ENCODE measurements around the gene GCNA. TPM values are rescaled to one million over a fixed set of nuclear protein-coding genes. Genes with fewer than 3 reads are reported as not detected.

The GCNA gene
- total and polyA plus RNA-seq, 2 of the 13 experiments (the other 11 are each of a cell fraction or from before 2014, with no cell fraction given): 0.38 to 0.66 TPM

DNA sequence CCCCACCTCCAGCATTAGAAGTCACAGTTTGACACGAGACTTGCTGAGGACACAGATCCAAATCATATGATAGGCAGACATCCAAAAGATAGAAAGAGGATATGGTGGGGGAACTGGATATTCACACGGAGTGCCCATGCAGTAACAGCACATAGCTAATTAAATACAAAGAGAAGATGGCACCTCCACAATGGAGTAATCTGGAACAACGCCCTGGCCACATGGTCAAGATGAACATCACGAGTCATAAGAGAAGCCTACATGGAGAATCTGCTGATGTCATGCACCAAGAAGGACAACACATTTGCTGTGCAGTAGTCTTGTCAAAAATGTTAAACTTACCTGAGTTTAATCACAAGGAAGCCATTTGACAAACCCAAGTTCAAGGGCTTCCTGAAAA lies 79.0 kb downstream of the GCNA start (continued):
- TF ChIP-seq MNT (IDR thresholded peaks at IDR 0.05): no peak
- TF ChIP-seq, protein P1, sequence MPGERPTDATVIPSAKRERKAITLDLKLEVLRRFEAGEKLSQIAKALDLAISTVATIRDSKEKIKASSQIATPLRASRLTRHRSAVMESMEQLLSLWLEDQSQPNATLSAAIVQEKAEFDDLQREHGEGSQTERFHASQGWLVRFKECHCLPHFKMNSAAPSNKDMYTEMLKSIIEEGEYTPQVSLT (CRISPR knock-in tag; IDR thresholded peaks at IDR 0.05; ENCODE audit: borderline replicate concordance, low read depth): no peak
- TF ChIP-seq CBX5 (CRISPR knock-in tag; IDR thresholded peaks at IDR 0.05; ENCODE audit: borderline replicate concordance): no peak
- no peak for TF ChIP-seq PRMT3 (CRISPR knock-in tag; IDR thresholded peaks at IDR 0.05; ENCODE audit: borderline replicate concordance, low read depth)
- no peak for TF ChIP-seq ZNF589 (CRISPR knock-in tag; conservative IDR thresholded peaks at IDR 0.05)
- TF ChIP-seq ZKSCAN5 (CRISPR knock-in tag; IDR thresholded peaks at IDR 0.05): no peak
- no peak for TF ChIP-seq ZNF558 (CRISPR knock-in tag; IDR thresholded peaks at IDR 0.05; ENCODE audit: borderline replicate concordance)
- TF ChIP-seq MTA1 (CRISPR knock-in tag; IDR thresholded peaks at IDR 0.05; ENCODE audit: borderline replicate concordance): no peak
- no peak for TF ChIP-seq ZBTB1 (CRISPR knock-in tag; IDR thresholded peaks at IDR 0.05; ENCODE audit: borderline replicate concordance)
- TF ChIP-seq, protein P2, sequence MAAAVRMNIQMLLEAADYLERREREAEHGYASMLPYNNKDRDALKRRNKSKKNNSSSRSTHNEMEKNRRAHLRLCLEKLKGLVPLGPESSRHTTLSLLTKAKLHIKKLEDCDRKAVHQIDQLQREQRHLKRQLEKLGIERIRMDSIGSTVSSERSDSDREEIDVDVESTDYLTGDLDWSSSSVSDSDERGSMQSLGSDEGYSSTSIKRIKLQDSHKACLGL (CRISPR knock-in tag; IDR thresholded peaks at IDR 0.05): no peak

DNA sequence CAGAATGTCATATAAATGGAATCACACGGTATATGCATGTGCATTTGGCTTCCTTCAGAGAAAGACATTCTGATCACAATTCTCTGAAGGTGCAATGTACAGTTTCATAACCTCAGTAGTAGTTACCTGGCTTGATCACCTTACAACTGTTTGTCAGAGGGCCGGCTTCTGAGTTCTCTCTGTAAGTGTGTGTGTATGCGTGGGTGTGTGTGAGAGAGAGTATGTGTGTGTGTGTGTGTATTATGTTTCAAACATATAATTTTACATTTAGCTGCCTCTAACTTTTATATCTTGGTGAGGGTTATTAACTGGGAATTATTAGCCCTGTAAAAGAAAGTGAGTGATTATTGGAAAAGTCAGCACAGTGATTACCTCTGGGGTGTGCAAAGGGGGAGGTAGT lies 81.1 kb downstream of the GCNA start:
- 4% methylated on average over 3 of the region's 3 CpGs for WGBS (ENCODE audit: low lambda C conversion rate)
- Histone ChIP-seq H3K79me2 (ENCODE audit: insufficient read depth, low read length) (no peaks in the 10 kb centered on the region), H3K4me1 (ENCODE audit: insufficient read depth, low read length) (no peaks in the 10 kb centered on the region), H3K4me2 (ENCODE audit: low read depth, low read length) (no peak overlapping the region), H3K36me3 (replicated peaks in 1 of 2; ENCODE audit: control insufficient read depth in 1 of 2, insufficient read depth in 2 of 2, low read length in 2 of 2) (no peaks in the 10 kb centered on the region), H3K9me3 (ENCODE audit: low read length) (no peaks in the 10 kb centered on the region), H2AFZ (ENCODE audit: low read length) (no peak overlapping the region), H3K4me3 (replicated peaks in 1 of 3; ENCODE audit: insufficient read depth in 1 of 3, low read depth in 2 of 3, low read length in 3 of 3) (no peak overlapping the region), H3K27ac (ENCODE audit: extremely low read length, insufficient read depth, low read length) (no peak overlapping the region), H3K9ac (ENCODE audit: insufficient read depth, low read depth, low read length) (no peak overlapping the region), H3K27me3 (ENCODE audit: control insufficient read depth in 1 of 2, insufficient read depth in 2 of 2, low read length in 2 of 2) (peaks cover 0 to 3% of the 10 kb centered on the region in 2 experiments; a peak in 1 of 5 replicates), H4K20me1 (ENCODE audit: insufficient read depth, low read length) (no peaks in the 10 kb centered on the region)
- FAIRE-seq: no peak
- POLR2A ChIA-PET: no interaction called here
- BruUV-seq (replicated peaks): no TSS peak
- DNase-seq (ENCODE audit: low spot score): no peak
- intact Hi-C loops (cut with micrococcal nuclease; ENCODE audit: unreplicated experiment): no loop called here
- TF ChIP-seq PRMT3 (CRISPR knock-in tag; IDR thresholded peaks at IDR 0.05; ENCODE audit: borderline replicate concordance, low read depth) (no peak), ZNF432 (CRISPR knock-in tag; IDR thresholded peaks at IDR 0.05; ENCODE audit: borderline replicate concordance) (no peak), ZNF354B (CRISPR knock-in tag; IDR thresholded peaks at IDR 0.05) (no peak), ZNF567 (CRISPR knock-in tag; IDR thresholded peaks at IDR 0.05; ENCODE audit: borderline replicate concordance) (no peak), ZFX (CRISPR knock-in tag; IDR thresholded peaks at IDR 0.05; ENCODE audit: low read depth) (no peak)
- TF ChIP-seq, protein P3, sequence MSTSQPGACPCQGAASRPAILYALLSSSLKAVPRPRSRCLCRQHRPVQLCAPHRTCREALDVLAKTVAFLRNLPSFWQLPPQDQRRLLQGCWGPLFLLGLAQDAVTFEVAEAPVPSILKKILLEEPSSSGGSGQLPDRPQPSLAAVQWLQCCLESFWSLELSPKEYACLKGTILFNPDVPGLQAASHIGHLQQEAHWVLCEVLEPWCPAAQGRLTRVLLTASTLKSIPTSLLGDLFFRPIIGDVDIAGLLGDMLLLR (CRISPR knock-in tag; IDR thresholded peaks at IDR 0.05): no peak
- no peak for ATAC-seq
- CTCF ChIA-PET (ENCODE audit: low intra/inter-chr PET ratio, low total read pairs): no interaction called here
- in situ Hi-C loops (cut with HindIII; ENCODE audit: extremely low pct_ligation_motif_present, low pct_unique_long_range_greater_than_20kb): no loop called here
